ENCODE results near the gene AQP1.
A peak's percentile ranks its signal among the peaks of the same experiment; 100 is the strongest.

The AQP1 gene

GRCh38 chr7:30969604-30969970, 57.9 kb downstream of the AQP1 start:
- H3K4me3 ChIP-seq (replicated peaks in 1 of 2; ENCODE audit: low read depth in 2 of 2, low read length in 2 of 2): no peak overlapping the region
- no peak for DNase-seq (ENCODE audit: low read depth in 2 of 2)
- TF ChIP-seq CTCF (IDR thresholded peaks at IDR 0.05; ENCODE audit: low read depth, low read length): no peak

- H3K4me3 ChIP-seq (replicated peaks in 1 of 2; ENCODE audit: low read depth in 2 of 2, low read length in 2 of 2): no peak overlapping the region
- no peak for TF ChIP-seq CTCF (IDR thresholded peaks at IDR 0.05; ENCODE audit: low read depth, low read length)
- DNase-seq (ENCODE audit: low read depth in 2 of 2): no peak
Measured at GRCh38 chr7:30970074-30970473, 58.4 kb downstream of the AQP1 start.

GRCh38 chr7:30970594-30971094, 59.0 kb downstream of the AQP1 start:
- no peak overlapping the region for H3K4me3 ChIP-seq (replicated peaks in 1 of 2; ENCODE audit: low read depth in 2 of 2, low read length in 2 of 2)
- TF ChIP-seq CTCF (IDR thresholded peaks at IDR 0.05; ENCODE audit: low read depth, low read length): no peak
- peak in 1 of 2 donors; percentile 17 for DNase-seq (ENCODE audit: low read depth in 2 of 2)

- no peak overlapping the region for H3K4me3 ChIP-seq (replicated peaks in 1 of 2; ENCODE audit: low read depth in 2 of 2, low read length in 2 of 2)
- TF ChIP-seq CTCF (IDR thresholded peaks at IDR 0.05; ENCODE audit: low read depth, low read length): no peak
- DNase-seq (ENCODE audit: low read depth in 2 of 2): no peak
Measured at GRCh38 chr7:30971440-30971839, 59.8 kb downstream of the AQP1 start.

GRCh38 chr7:30971840-30972563, 60.3 kb downstream of the AQP1 start:
- H3K4me3 ChIP-seq (replicated peaks in 1 of 2; ENCODE audit: low read depth in 2 of 2, low read length in 2 of 2): no peak overlapping the region
- TF ChIP-seq CTCF (IDR thresholded peaks at IDR 0.05; ENCODE audit: low read depth, low read length): no peak
- DNase-seq (ENCODE audit: low read depth in 2 of 2): no peak

GRCh38 chr7:30973292-30973691, 61.6 kb downstream of the AQP1 start:
- DNase-seq (ENCODE audit: low read depth in 2 of 2): no peak
- no peak overlapping the region for H3K4me3 ChIP-seq (replicated peaks in 1 of 2; ENCODE audit: low read depth in 2 of 2, low read length in 2 of 2)
- no peak for TF ChIP-seq CTCF (IDR thresholded peaks at IDR 0.05; ENCODE audit: low read depth, low read length)

All from cardiac fibroblast (primary cell).